ENCODE results near the gene DNA2.

DNA sequence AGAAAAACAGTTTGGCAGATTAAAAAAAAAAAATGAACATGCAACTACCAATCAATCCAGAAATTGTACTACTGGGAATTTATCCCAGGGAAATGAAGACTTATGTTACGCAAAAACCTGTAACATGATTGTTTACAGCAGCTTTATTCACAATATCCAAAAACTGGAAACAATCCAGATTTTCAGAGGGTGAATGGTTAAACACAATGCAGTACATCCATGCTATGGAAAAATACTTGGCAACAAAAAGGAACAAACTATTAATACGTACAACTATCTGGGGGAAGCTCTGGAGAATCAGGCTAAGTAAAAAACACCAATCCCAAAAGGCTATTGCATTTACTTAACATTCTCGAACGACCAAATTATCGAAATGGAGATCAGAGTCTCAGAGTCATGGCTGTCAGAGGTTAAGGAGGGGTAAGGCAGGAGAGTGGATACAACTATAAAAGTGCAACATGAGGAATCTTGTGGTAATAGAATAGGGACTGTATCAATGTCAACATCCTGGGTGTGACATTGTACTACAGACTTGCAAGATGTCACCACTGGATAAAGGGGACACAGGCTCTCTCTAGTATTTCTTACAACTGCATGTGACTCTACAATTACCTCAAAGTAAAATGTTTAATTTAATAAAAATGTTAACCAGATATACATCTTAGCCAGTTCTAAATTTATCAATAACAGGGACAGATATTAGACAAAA lies 43.2 kb downstream of the DNA2 start:
- TF ChIP-seq, protein P1, sequence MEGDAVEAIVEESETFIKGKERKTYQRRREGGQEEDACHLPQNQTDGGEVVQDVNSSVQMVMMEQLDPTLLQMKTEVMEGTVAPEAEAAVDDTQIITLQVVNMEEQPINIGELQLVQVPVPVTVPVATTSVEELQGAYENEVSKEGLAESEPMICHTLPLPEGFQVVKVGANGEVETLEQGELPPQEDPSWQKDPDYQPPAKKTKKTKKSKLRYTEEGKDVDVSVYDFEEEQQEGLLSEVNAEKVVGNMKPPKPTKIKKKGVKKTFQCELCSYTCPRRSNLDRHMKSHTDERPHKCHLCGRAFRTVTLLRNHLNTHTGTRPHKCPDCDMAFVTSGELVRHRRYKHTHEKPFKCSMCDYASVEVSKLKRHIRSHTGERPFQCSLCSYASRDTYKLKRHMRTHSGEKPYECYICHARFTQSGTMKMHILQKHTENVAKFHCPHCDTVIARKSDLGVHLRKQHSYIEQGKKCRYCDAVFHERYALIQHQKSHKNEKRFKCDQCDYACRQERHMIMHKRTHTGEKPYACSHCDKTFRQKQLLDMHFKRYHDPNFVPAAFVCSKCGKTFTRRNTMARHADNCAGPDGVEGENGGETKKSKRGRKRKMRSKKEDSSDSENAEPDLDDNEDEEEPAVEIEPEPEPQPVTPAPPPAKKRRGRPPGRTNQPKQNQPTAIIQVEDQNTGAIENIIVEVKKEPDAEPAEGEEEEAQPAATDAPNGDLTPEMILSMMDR (conservative IDR thresholded peaks at IDR 0.05 in 1 of 2, IDR thresholded peaks at IDR 0.05 in 1 of 2; ENCODE audit: low read depth in 1 of 2, low read length in 2 of 2), result no peak
- no peak for TF ChIP-seq EZH2 (IDR thresholded peaks at IDR 0.05; ENCODE audit: low read length, missing control alignments)

All from fibroblast of lung (primary cell).